ENCODE measurements around the gene P2RX7. TPM values are rescaled to one million over a fixed set of nuclear protein-coding genes. Genes with fewer than 3 reads are reported as not detected.
A peak's percentile ranks its signal among the peaks of the same experiment; 100 is the strongest.

Gene P2RX7
- total and polyA plus RNA-seq, 9 of the 15 experiments (the other 6 are each of a cell fraction or from before 2014, with no cell fraction given) = 0.04 to 0.65 (median 0.30) TPM

DNA sequence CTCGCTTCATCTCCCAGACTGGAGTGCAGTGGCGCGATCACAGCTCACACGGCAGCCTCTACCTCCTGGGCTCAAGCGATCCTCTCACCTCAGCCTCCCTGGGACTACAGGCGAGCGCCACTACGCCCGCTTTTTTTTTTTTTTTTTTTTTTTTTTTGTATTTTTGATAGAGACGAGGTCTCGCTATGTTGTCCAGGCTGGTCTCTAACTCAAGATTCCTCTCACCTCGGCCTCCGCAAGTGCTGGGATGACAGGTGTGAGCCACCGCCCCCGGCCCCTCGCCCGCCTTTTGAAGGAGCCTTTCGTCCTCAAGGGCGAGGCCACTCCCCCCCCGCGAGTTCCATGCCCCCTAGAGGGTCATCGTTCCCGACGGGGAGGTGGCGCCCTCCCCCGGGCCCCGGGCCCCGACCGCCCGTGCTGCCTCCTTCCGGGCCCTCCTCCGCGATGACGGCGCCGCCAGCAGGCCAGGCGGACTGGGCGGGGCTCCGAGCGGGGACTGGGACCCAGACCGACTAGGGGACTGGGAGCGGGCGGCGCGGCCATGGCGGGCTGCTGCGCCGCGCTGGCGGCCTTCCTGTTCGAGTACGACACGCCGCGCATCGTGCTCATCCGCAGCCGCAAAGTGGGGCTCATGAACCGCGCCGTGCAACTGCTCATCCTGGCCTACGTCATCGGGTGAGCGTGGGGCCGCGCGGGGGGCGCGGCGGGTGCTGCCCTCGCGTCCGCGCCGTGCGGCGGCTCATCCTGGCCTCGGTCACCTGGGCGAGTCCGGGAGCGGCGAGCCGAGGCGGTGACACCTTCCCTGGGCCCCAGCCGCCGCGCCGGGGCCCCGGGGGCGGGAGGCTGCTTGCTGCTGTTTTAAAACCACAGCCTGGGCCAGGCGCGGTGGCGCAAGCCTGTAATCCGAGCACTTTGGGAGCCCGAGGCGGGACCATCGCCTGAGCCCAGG, 77.2 kb downstream of the P2RX7 start, which contains the start of gene P2RX4 (continued):
- TF ChIP-seq, protein P1, sequence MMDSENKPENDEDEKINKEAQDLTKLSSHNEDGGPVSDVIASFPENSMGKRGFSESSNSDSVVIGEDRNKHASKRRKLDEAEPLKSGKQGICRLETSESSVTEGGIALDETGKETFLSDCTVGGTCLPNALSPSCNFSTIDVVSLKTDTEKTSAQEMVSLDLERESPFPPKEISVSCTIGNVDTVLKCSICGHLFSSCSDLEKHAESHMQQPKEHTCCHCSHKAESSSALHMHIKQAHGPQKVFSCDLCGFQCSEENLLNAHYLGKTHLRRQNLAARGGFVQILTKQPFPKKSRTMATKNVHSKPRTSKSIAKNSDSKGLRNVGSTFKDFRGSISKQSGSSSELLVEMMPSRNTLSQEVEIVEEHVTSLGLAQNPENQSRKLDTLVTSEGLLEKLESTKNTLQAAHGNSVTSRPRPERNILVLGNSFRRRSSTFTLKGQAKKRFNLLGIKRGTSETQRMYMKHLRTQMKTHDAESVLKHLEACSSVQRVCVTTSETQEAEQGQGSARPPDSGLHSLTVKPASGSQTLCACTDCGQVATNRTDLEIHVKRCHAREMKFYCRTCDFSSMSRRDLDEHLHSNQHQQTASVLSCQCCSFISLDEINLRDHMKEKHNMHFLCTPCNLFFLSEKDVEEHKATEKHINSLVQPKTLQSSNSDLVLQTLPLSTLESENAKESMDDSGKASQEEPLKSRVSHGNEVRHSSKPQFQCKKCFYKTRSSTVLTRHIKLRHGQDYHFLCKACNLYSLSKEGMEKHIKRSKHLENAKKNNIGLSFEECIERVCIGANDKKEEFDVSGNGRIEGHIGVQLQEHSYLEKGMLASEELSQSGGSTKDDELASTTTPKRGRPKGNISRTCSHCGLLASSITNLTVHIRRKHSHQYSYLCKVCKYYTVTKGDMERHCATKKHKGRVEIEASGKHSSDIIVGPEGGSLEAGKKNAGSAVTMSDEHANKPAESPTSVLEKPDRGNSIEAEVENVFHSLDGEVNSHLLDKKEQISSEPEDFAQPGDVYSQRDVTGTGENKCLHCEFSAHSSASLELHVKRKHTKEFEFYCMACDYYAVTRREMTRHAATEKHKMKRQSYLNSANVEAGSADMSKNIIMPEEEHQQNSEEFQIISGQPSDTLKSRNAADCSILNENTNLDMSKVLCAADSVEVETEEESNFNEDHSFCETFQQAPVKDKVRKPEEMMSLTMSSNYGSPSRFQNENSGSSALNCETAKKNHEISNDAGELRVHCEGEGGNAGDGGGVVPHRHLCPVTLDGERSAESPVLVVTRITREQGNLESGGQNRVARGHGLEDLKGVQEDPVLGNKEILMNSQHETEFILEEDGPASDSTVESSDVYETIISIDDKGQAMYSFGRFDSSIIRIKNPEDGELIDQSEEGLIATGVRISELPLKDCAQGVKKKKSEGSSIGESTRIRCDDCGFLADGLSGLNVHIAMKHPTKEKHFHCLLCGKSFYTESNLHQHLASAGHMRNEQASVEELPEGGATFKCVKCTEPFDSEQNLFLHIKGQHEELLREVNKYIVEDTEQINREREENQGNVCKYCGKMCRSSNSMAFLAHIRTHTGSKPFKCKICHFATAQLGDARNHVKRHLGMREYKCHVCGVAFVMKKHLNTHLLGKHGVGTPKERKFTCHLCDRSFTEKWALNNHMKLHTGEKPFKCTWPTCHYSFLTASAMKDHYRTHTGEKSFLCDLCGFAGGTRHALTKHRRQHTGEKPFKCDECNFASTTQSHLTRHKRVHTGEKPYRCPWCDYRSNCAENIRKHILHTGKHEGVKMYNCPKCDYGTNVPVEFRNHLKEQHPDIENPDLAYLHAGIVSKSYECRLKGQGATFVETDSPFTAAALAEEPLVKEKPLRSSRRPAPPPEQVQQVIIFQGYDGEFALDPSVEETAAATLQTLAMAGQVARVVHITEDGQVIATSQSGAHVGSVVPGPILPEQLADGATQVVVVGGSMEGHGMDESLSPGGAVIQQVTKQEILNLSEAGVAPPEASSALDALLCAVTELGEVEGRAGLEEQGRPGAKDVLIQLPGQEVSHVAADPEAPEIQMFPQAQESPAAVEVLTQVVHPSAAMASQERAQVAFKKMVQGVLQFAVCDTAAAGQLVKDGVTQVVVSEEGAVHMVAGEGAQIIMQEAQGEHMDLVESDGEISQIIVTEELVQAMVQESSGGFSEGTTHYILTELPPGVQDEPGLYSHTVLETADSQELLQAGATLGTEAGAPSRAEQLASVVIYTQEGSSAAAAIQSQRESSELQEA (IDR thresholded peaks at IDR 0.05; ENCODE audit: low read depth) = no peak; the same call in 1 of the 2 replicates
- TF ChIP-seq SRSF7 (optimal IDR thresholded peaks at IDR 0.05; ENCODE audit: low read depth, low read length) = no peak
- TF ChIP-seq SMAD4 (CRISPR knock-in tag; conservative IDR thresholded peaks at IDR 0.05) = peak; percentile 91
- TF ChIP-seq, protein P2, sequence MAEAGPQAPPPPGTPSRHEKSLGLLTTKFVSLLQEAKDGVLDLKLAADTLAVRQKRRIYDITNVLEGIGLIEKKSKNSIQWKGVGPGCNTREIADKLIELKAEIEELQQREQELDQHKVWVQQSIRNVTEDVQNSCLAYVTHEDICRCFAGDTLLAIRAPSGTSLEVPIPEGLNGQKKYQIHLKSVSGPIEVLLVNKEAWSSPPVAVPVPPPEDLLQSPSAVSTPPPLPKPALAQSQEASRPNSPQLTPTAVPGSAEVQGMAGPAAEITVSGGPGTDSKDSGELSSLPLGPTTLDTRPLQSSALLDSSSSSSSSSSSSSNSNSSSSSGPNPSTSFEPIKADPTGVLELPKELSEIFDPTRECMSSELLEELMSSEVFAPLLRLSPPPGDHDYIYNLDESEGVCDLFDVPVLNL (CRISPR knock-in tag; IDR thresholded peaks at IDR 0.05; ENCODE audit: low read depth) = no peak
- TF ChIP-seq RBFOX2 (IDR thresholded peaks at IDR 0.05; ENCODE audit: low read depth, low read length) = peak; percentile 97
- no peak for TF ChIP-seq FOXK1 (CRISPR knock-in tag; IDR thresholded peaks at IDR 0.05; ENCODE audit: borderline replicate concordance)
- no peak for TF ChIP-seq HOXB6 (CRISPR knock-in tag; IDR thresholded peaks at IDR 0.05; ENCODE audit: borderline replicate concordance)
- TF ChIP-seq, protein P3, sequence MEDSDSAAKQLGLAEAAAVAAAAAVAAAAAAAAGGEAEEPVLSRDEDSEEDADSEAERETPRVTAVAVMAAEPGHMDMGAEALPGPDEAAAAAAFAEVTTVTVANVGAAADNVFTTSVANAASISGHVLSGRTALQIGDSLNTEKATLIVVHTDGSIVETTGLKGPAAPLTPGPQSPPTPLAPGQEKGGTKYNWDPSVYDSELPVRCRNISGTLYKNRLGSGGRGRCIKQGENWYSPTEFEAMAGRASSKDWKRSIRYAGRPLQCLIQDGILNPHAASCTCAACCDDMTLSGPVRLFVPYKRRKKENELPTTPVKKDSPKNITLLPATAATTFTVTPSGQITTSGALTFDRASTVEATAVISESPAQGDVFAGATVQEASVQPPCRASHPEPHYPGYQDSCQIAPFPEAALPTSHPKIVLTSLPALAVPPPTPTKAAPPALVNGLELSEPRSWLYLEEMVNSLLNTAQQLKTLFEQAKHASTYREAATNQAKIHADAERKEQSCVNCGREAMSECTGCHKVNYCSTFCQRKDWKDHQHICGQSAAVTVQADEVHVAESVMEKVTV (CRISPR knock-in tag; IDR thresholded peaks at IDR 0.05) = peak; percentile 71
- TF ChIP-seq ADNP (tag; IDR thresholded peaks at IDR 0.05) = no peak; the same call in 1 of the 2 replicates
- no peak for TF ChIP-seq ZNF143 (CRISPR knock-in tag; IDR thresholded peaks at IDR 0.05)
- TF ChIP-seq, protein P4, sequence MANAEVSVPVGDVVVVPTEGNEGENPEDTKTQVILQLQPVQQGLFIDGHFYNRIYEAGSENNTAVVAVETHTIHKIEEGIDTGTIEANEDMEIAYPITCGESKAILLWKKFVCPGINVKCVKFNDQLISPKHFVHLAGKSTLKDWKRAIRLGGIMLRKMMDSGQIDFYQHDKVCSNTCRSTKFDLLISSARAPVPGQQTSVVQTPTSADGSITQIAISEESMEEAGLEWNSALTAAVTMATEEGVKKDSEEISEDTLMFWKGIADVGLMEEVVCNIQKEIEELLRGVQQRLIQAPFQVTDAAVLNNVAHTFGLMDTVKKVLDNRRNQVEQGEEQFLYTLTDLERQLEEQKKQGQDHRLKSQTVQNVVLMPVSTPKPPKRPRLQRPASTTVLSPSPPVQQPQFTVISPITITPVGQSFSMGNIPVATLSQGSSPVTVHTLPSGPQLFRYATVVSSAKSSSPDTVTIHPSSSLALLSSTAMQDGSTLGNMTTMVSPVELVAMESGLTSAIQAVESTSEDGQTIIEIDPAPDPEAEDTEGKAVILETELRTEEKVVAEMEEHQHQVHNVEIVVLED (CRISPR knock-in tag; IDR thresholded peaks at IDR 0.05) = peak; percentile 78
